Upper lobe of right lung (tissue), 1 donor: ENCODE measurements around the gene JARID2. TPM values are rescaled to one million over a fixed set of nuclear protein-coding genes. Genes with fewer than 3 reads are reported as not detected.

Experiments
- ATAC-seq: fragments of 200-7000 bp; cut with Tn5 transposase; one replicate; pipeline ENCODE4 v1.9.1; 2020; ENCODE audit warnings: mild to moderate bottlenecking, moderate library complexity
- DNase-seq: peaks from one replicate; pipeline ENCODE4 v3.0.0-alpha.2; 2020
- H3K27ac ChIP-seq: fragments of 200-600 bp; one replicate; pipeline ENCODE4 v1.8.0; 2022
- H3K27me3 ChIP-seq: fragments of 200-600 bp; one replicate; pipeline ENCODE4 v1.8.0; 2022; ENCODE audit warnings: mild to moderate bottlenecking
- H3K36me3 ChIP-seq: fragments of 200-600 bp; one replicate; pipeline ENCODE4 v1.8.0; 2022
- H3K4me1 ChIP-seq: fragments of 200-600 bp; one replicate; pipeline ENCODE4 v1.8.0; 2022
- H3K4me3 ChIP-seq: fragments of 200-600 bp; one replicate; pipeline ENCODE4 v1.8.0; 2022; ENCODE audit warnings: mild to moderate bottlenecking
- H3K9me3 ChIP-seq: fragments of 200-600 bp; one replicate; pipeline ENCODE4 v1.8.0; 2022
- intact Hi-C: fragments of 100-400 bp; cut with DNase I; formaldehyde crosslinking; loops from one replicate; pipeline ENCODE4 v1.11.0; 2022
- total RNA-seq: library from RNA; stranded (reverse); fragmentation: NEBNext Ultra II Directional; extraction: Animal tissue kit (Norgen Biotek cat#: 25700); gene quantifications from one replicate; pipeline ENCODE4 v1.2.1, GENCODE V29; 2021
- TF ChIP-seq, protein P1 (sequence below): fragments of 200-600 bp; IDR thresholded peaks from one replicate; pipeline ENCODE4 v1.8.0; 2022; ENCODE audit warnings: antibody characterized with exemption
- donor health status: DM: no; HTN: yes; CAD: no; lungs with severe emphysema.

The JARID2 gene
- total RNA-seq, 1 donor from 2014 or later: 15.1 TPM

DNA sequence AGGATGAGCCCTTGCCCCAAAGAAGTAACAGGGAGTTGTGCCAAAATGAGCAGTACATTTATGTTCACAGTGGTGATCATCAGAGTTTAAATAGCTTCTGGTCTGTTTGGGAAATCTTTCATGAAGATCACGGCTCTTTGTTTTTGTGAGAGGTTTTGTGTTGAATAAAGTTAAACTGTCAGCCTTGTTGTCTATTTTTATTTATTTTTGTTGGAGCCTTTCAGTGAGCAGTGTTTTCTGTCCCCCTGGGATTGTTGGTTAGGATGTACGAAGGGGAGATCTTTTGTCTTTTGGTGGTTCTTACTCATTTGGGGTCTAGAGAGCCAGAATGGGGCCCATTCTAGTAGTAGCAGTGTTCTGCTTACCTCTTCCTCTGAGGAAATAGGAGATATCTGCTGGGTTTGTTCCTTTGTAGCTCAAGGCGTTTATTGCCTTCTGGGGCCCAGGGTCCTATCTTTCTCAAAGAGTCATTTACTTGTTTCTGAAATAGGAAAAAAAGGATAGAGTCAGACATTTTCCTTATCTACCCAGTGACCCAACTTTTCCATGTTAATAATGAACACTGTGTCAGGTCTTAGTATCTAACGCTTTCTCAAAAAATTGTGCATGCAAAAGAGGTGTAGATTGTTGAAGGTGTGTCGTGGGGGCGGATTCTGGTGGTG is 157.4 kb downstream of the JARID2 start:
- TF ChIP-seq, protein P1, sequence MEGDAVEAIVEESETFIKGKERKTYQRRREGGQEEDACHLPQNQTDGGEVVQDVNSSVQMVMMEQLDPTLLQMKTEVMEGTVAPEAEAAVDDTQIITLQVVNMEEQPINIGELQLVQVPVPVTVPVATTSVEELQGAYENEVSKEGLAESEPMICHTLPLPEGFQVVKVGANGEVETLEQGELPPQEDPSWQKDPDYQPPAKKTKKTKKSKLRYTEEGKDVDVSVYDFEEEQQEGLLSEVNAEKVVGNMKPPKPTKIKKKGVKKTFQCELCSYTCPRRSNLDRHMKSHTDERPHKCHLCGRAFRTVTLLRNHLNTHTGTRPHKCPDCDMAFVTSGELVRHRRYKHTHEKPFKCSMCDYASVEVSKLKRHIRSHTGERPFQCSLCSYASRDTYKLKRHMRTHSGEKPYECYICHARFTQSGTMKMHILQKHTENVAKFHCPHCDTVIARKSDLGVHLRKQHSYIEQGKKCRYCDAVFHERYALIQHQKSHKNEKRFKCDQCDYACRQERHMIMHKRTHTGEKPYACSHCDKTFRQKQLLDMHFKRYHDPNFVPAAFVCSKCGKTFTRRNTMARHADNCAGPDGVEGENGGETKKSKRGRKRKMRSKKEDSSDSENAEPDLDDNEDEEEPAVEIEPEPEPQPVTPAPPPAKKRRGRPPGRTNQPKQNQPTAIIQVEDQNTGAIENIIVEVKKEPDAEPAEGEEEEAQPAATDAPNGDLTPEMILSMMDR: no peak
- ATAC-seq (no peak), DNase-seq (no peak)
- H3K36me3 ChIP-seq: no peaks in the 10 kb centered on the region
- intact Hi-C loops: no loop called here
- H3K27me3 ChIP-seq: no peaks in the 10 kb centered on the region
- H3K27ac ChIP-seq: no peak overlapping the region
- no peak overlapping the region for H3K4me3 ChIP-seq
- H3K4me1 ChIP-seq: peaks cover 38% of the 10 kb centered on the region
- H3K9me3 ChIP-seq: no peaks in the 10 kb centered on the region

DNA sequence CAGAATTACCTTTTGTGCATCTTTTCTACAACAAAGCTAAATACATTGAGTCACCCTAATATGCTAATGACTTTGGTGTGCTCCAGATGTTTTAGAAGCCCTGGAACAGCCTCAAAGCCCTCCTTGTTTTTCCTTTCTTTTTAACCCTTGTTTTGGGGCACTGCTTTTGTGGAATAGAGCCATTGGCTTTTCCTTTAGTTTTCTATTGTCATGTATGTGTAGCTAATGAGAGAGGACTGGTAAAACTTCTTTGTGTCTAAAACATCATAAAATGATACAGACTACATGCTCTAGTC is 158.8 kb downstream of the JARID2 start:
- intact Hi-C loops: no loop called here
- Histone ChIP-seq H3K27me3 (no peaks in the 10 kb centered on the region), H3K27ac (no peak overlapping the region), H3K9me3 (no peaks in the 10 kb centered on the region), H3K36me3 (no peaks in the 10 kb centered on the region), H3K4me1 (peaks cover 29% of the 10 kb centered on the region), H3K4me3 (no peak overlapping the region)
- DNase-seq (no peak), ATAC-seq (no peak)
- TF ChIP-seq, protein P1: no peak

DNA sequence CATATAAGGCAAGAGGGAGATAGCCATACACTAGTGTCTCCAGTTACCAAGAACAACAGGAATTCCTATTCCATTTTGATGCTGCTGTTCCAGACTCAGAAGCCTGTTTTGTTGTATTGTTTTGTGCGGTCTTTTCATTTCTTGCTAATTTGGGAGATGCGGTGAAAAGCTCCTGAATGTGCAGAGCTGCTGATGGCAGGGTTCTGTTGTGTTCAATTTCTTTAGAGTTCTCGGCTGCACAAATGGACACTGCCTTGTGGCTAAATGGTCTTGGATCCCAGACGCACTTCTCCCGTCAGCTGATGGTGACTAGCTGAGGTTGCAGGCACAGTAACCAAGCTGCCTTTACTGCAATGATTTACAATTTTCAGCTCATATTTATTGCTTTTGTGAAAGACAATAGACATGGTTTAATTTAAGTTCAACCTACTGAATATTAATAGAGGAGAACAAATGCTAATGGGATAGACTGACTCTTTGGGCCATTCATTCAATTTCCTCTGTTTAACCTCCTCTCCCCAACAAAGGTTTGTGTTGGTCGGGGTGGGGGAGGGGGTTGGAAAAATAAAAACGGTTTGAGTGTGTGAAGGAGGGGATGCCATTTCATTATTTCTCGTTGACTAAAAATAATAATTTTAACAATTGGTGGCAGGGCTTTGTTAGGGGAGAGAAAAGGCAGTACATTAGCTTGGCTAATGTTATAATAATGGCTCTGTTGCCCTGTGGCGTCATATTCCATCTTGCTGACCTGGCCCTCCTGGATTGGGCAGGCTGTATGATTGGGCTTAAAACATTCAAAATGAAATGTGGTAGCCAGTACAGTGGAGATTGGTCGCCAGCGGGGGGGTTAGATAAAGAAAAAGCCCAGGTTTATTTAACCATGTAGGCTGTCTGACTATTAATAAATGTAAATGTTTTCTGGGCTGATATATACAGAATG is 159.5 kb downstream of the JARID2 start:
- DNase-seq: no peak
- no peak for ATAC-seq
- H3K4me3 ChIP-seq: no peak overlapping the region
- no peak overlapping the region for H3K27ac ChIP-seq
- TF ChIP-seq, protein P1: no peak
- intact Hi-C loops: no loop called here
- no peaks in the 10 kb centered on the region for H3K36me3 ChIP-seq
- no peaks in the 10 kb centered on the region for H3K27me3 ChIP-seq
- no peaks in the 10 kb centered on the region for H3K9me3 ChIP-seq
- peaks cover 21% of the 10 kb centered on the region for H3K4me1 ChIP-seq

DNA sequence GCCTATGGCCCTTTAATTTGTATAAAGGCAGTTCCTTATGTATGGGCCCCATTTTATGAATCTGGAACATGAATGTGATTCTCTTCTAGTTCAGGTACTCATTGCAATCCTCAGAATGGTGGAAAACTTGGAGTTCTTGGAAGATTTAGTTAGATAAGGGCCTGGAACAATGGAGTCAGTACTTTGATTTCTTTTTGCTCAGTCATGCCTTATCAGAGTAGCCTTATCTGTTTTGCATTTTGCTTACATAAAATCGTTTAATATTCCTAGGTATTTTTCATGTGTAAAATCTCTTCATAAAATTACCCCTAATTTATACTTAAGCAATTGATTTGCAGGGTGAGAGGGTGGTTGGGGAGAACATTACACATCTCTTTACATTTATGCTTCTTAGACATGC is 160.6 kb downstream of the JARID2 start:
- no peak overlapping the region for H3K4me3 ChIP-seq
- peaks cover 12% of the 10 kb centered on the region for H3K4me1 ChIP-seq
- no peaks in the 10 kb centered on the region for H3K36me3 ChIP-seq
- no peak for ATAC-seq
- no peak overlapping the region for H3K27ac ChIP-seq
- TF ChIP-seq, protein P1: no peak
- no peak for DNase-seq
- no peaks in the 10 kb centered on the region for H3K27me3 ChIP-seq
- intact Hi-C loops: no loop called here
- H3K9me3 ChIP-seq: no peaks in the 10 kb centered on the region

DNA sequence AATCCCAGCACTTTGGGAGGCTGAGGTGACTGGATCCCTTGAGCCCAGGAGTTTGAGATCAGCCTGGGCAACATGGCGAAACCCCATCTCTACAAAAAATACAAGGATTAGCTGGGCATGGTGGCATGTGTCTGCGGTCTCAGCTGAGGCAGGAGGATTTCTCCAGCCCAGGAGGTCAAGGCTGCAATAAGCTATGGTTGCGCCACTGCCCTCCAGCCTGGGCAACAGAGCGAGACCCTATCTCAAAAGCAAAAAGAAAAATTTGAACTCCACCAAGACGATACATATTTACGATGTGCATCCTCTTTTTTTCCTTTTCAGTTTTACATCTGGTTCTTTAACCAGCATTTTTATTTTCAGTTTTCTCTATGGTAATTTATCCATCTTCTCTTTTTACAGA is 162.1 kb downstream of the JARID2 start:
- Histone ChIP-seq H3K4me1 (peaks cover 7% of the 10 kb centered on the region), H3K27me3 (no peaks in the 10 kb centered on the region), H3K9me3 (no peaks in the 10 kb centered on the region), H3K4me3 (no peak overlapping the region), H3K36me3 (no peaks in the 10 kb centered on the region), H3K27ac (no peak overlapping the region)
- TF ChIP-seq, protein P1: no peak
- ATAC-seq: no peak
- DNase-seq: no peak
- intact Hi-C loops: no loop called here
